Loucy (cell line): ENCODE data around the gene KEAP1.

Experiments
- CTCF ChIP-seq: fragments of 200-600 bp; sonication (generic); conservative IDR thresholded peaks from 2 replicates; pipeline ENCODE4 v1.5.1; 2014; ENCODE audit warnings: mild to moderate bottlenecking, antibody characterized with exemption, low read length
- EZH2phosphoT487 ChIP-seq: fragments of 200-600 bp; IDR thresholded peaks from 2 replicates; pipeline ENCODE4 v1.6.1; 2018; ENCODE audit warnings: antibody characterized with exemption, mild to moderate bottlenecking, moderate library complexity, borderline replicate concordance

- TF ChIP-seq CTCF (no peak), EZH2phosphoT487 (no peak)
Observed at GRCh38 chr19:10497371-10497770, 5.8 kb downstream of the KEAP1 start.
